ENCODE measurements around the gene SERPINH1.
"Not testable (repeated sequence)": the region's sequence is repeated elsewhere in the genome, so short reads cannot be mapped to it uniquely, and the experiment has no call there.

Gene SERPINH1

GRCh38 chr11:75574698-75575602 is 12.9 kb downstream of the SERPINH1 start:
- no peak for DNase-seq (ENCODE audit: low read depth)

DNA sequence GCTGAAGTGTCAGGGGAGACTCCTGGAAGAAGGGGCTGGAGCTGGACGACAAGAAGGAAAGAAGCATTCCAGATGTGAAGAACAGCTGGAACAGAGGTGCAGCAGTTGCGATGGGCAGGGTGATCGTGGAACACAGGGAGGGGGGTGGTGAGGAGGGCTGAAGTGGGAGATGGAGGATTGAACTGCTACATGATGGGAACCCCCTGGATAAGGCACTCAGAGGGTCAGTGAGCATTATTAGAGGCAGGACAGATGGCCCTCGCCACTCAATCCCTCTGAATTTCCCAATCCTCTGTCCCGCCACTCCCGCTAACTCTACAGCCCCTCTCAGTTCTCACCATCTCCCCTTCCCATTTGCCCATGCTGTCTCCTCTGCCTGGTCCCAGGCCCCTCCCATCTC is 14.0 kb downstream of the SERPINH1 start:
- no peak for DNase-seq (ENCODE audit: low read depth)

DNA sequence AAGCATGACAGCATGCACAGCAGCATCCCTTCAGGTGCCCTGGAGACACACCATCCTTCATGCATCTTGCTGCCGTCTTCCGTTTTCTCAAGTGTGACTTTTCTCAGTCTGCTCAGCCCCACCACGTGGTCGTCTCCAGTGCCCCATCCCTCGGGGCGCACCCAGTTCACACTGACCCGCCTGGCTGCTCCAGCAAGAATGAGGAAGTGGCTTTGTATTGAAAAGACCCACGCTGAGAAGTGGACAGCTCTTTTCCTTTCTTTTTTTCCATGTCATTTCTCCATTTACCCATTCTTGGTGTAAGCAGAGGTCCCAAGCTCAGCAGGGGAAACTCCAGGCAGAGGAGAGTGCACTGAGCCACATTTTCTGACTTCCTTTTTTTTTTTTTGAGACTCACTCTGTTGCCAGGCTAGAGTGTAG is 14.5 kb downstream of the SERPINH1 start:
- DNase-seq (ENCODE audit: low read depth) = no peak

DNA sequence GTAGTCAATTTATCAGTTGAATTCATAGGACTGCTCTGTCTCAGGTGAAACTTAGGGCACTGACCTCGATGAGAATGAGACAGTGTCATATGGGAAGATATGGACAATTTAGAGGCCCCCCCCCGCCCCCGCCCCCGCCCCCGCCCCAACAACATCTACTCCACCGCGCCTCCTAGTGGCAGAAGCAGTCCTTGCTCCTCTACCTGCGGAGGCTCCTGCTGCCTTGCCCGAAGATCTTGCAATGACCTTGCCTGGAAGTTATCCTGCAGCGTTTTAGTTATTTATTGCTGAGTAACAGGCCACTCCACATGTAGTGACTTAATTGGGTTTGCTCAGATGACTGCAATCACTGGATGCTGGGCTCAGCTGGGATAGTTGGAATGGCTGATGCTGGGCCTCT is 15.2 kb downstream of the SERPINH1 start:
- DNase-seq (ENCODE audit: low read depth) = peak; percentile 46

DNA sequence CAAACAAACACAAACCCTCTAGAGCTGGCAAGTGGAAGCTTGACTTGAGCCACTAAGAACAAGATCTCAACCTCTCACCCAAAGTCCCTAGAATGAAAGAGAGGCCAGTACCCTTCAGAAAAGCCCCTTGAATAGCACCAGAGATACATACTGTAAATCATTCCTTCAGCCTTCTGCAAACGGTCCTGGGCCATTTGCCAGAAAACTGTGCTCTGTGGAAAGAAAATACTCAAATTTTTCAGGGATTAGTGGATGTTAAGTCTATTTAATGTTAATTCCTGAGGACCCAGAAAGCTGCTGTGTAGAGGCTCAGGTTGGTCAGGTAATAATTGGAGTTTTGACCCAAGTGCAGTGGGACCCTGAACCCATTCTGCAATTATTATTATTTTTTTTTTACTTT is 16.9 kb downstream of the SERPINH1 start:
- DNase-seq (ENCODE audit: low read depth) = no peak

DNA sequence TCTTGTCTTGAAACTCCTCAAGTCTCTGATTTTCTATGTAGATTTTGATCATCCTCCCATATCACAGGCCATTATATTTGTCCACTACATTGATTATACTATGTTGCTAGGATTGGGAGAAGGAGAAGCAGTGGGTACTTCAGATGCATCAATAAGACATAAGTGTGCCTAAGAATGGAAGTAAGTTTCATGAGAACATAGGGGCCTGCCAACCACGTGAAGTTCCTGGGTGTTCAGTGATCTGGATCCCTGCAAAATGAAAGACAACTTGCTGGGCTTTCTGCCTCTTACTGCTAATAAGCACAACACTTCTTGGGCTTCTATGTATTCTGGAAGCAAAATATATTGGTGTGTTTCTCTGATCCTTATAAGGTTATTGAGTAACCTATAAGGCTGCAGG is 17.8 kb downstream of the SERPINH1 start:
- DNase-seq (ENCODE audit: low read depth) = no peak

GRCh38 chr11:75582506-75582894 is 20.4 kb downstream of the SERPINH1 start:
- no peak for DNase-seq (ENCODE audit: low read depth)

- peak; percentile 12 for DNase-seq (ENCODE audit: low read depth)
Measured at GRCh38 chr11:75582895-75583717, 21.1 kb downstream of the SERPINH1 start.

DNA sequence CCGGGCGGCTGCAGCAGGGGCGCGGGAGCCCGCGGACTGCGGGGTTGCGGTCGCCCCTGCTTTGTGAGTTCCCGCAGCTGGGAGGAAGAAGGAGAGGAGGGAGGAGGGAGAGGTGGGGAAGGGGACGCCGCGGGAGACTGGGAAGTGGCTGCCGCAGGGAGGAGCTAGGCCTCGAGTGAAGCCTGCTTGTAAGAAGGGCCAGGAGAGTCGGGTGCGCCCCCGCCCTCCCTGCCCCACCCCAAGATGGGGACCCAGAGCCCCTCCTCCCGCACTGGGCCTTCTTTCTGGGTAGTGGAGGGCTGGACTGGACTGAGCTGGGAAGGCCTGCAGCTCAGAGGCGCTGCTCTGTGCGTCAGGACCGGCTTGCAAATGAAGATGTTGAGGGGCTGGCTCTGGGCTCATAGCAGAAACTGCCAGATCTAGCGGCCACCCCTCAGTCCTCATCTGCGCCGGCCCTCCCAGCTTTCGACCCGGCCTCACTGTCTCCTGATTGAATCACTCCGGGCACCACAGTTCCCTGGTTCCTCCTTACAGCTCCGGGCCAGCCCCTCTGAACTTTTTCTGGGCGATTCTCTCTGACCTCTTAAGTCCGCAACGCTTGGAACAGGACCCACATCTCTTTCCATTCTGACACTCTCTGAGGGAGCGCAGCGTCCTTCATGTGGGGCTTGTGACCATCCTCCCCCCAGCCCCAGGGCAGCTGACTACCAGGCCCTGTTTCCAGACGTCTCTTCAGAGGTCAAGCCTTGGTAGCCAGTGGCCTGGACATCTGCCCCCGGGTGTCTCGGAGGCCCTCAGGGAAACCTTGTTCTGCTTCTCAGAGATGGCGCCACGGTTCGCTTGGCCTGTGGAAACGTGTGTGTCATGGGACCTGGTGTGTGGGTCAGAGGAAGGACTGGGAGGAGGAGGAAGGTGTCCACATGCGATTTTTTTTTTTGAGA is 21.9 kb downstream of the SERPINH1 start:
- DNase-seq (ENCODE audit: low read depth) = no peak

GRCh38 chr11:75584659-75585292 is 22.7 kb downstream of the SERPINH1 start:
- not testable (repeated sequence) for DNase-seq (ENCODE audit: low read depth)

DNA sequence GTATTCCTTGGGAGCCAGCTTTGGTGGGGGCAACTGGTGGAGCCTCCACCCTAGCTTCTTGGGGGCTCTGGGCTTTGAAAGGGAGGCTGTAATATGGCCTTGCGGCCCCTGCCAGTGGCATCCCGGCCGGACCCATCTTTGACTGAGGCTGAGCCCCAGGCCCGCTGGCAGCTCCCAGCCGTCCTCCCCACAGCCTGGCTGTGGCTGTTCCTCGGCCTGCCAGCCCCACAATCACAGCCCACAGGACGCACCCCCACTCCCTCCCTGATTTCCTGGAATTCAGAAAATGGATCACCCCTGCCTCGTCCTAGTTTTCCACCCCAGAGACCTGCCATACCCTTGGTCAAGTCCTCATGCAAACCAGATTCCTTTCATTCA is 23.2 kb downstream of the SERPINH1 start:
- no peak for DNase-seq (ENCODE audit: low read depth)

- no peak for DNase-seq (ENCODE audit: low read depth)
Measured at GRCh38 chr11:75586395-75586794, 24.3 kb downstream of the SERPINH1 start.

DNA sequence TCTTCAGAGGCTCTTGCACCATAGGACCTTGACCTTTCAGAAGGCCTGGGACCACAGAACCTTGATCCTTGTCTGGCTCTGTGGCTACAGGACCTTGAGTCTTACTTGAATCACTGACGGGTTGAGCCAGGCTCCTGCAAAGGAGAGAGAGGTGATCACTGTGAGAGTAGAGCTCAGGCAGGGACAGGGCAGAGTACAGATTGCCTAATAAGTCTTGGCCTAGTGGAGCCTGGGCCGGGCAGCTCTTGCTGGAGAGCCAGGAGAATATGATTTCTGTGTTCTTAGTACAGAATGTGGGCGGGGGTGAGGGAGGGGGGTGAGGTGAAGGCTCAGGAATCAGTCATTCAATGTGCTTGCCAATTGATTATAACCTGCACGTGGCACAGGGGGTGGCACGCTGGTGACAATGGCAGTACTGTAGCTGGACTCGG is 26.0 kb downstream of the SERPINH1 start:
- DNase-seq (ENCODE audit: low read depth) = no peak

DNA sequence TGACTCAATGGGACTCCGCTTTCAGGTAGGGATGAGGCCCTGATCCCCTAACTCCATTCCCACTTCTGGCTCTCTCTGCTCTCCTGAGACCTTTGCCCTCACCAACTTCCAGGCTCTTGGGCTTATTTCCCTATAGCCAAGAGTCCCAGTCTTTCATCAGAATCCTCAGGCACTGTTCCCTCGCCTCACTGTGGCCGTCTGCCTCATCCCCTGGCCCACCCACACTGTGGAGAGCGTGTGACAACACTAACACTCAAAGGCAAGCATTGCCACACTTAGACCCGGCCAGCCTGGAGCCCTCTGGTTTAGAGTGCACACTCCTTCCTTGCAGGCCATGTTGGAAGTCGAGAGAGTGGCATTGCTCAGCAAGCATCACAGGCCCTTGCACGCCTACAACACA is 27.0 kb downstream of the SERPINH1 start:
- DNase-seq (ENCODE audit: low read depth) = no peak

DNA sequence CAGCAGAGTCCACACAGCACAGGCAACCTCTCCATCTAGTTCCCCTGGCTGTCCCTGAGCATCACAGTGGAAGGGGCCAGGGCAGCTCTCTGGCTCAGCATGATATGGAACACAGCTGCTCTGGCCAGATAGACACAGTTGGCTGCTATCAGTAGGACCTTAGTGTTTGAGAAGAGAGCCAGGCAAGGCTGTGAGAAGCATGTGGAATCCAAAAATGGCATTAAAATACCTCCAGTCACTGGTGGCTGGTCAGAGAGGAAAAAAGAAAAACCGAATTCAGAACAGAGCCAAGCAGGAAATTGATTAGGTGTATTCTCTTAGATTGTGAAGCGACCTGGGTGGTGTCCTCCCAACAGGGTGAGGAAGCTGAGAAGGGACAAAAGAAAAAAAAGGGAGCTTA is 27.9 kb downstream of the SERPINH1 start:
- no peak for DNase-seq (ENCODE audit: low read depth)

- no peak for DNase-seq (ENCODE audit: low read depth)
Measured at GRCh38 chr11:75591371-75591770, 29.3 kb downstream of the SERPINH1 start.

GRCh38 chr11:75591966-75592365 is 29.9 kb downstream of the SERPINH1 start:
- no peak for DNase-seq (ENCODE audit: low read depth)

DNA sequence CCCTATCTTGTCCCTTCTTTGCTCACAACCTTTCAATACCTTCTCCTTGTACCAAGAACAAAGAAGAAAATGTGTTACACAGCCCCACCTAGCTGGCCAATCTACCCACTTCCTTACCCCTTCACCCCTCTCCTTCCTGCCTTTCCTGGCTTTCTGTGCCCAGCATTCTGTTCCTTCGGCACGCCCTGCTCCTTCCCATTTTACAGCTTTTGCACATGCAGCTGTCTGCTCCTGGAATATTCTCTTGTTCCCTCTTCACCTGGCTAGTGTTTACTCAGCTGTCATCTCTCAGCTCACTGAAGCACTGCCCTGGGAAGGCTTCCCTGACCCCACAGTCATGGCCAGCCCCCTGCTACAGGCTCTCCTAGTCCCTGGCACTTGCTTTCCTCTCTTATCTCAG is 30.7 kb downstream of the SERPINH1 start:
- DNase-seq (ENCODE audit: low read depth) = no peak

- DNase-seq (ENCODE audit: low read depth) = no peak
Measured at GRCh38 chr11:75593286-75593915, 31.3 kb downstream of the SERPINH1 start.

DNA sequence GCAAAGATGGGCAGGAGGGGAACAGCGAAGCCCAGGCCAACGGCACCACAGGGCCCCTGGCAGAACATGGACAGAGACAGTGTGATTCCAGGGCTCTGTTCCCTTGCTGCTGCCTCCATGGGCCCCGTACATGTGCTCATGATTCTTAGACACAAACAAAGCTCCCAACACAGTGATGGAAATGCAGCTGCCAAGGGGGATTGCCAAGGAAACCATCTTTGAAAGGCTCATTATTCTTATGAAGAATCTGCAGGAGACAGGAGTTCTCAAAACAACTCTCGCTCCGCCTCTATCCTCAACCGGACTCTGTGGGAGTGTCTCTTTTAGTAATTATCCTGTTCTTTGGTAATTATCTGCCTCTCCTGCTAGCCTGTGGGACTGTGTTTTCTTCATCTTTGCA is 32.2 kb downstream of the SERPINH1 start:
- DNase-seq (ENCODE audit: low read depth) = no peak

- no peak for DNase-seq (ENCODE audit: low read depth)
Measured at GRCh38 chr11:75595429-75595828, 33.4 kb downstream of the SERPINH1 start.
